ENCODE results near the gene IL17RD.
A peak's percentile ranks its signal among the peaks of the same experiment; 100 is the strongest.
"Not testable (repeated sequence)": the region's sequence is repeated elsewhere in the genome, so short reads cannot be mapped to it uniquely, and the experiment has no call there.

IL17RD gene

GRCh38 chr3:57089043-57089442, 76.1 kb downstream of the IL17RD start:
- no peak for DNase-seq

GRCh38 chr3:57088503-57088902, 76.7 kb downstream of the IL17RD start:
- DNase-seq: no peak

DNA sequence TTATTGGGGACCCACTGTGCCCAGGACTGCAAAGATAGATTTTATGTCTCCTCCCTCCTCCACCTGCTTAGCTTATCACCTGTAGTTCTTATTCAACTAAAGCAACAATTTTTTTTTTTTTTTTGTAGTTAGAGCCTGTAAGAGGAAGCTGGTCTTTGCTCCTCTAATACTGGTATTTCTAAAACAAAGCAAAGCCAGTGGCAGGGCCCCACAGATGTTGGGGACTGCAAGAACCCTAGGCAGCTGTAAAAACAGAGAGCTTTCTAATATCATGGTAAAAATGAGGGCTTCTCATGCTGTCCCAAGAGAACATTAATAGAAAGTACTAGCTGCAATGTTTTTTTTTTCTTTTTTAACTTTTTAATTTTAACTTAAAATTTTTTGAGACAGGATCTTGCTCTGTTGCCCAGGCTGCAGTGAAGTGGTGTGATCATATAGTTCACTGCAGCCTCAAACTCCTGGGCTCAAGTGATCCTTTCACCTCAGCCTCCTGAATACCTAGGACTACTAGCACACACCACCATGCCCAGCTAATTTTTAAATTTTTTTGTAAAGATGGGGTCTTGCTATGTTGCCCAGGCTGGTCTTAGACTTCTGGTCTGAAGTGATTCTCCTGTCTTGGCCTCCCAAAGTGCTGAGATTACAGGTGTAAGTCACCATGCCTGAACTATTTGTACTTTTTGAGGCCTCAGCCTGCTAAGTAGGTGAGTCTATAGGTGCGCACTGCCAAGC, 77.6 kb downstream of the IL17RD start:
- no peak for DNase-seq

- no peak for DNase-seq
Observed at GRCh38 chr3:57086201-57086600, 79.0 kb downstream of the IL17RD start.

- DNase-seq: no peak
Observed at GRCh38 chr3:57085211-57085610, 79.9 kb downstream of the IL17RD start.

GRCh38 chr3:57083266-57083995, 81.7 kb downstream of the IL17RD start:
- DNase-seq: not testable (repeated sequence)

DNA sequence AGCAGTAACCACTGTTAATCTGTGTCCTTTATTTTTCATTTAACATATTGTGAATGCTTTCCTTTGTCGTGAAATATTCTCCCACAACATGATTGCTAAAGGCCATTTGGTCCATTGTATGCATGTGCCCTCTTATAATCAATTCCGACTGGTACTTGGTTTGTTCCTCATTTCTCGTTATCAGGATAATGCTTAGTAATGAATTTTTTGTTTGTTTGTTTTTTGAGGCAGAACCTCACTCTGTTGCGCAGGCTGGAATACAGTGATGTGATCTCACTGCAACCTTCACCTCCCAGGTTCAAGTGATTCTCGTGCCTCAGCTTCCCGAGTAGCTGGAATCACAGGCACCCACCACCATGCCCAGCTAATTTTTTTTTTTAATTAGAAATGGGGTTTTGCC, 82.7 kb downstream of the IL17RD start:
- no peak for DNase-seq

- DNase-seq: no peak
Observed at GRCh38 chr3:57081173-57081572, 84.0 kb downstream of the IL17RD start.

DNA sequence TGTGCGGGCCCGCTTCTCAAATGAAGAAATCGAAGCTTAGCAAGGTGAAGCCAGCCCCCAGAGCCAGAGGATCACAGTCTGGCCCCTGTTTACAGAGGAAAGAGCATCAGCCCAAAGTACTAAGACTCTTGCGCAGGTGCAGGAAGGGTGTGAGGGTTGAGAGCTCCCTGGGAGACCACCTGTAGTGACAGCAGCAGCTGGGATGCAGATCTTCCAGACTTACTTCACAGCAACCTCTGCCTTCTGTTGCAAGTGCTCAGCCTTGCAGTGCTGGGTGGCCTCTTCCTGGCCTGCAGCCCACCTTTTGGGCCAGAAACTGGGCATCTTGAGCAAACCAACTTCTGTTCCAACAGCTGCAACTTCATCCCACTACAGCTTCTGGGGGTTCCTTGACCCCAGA, 85.0 kb downstream of the IL17RD start:
- DNase-seq: no peak

GRCh38 chr3:57079474-57079831, 85.7 kb downstream of the IL17RD start:
- no peak for DNase-seq

- DNase-seq: peak; percentile 16 to 26
Observed at GRCh38 chr3:57078635-57079473, 86.3 kb downstream of the IL17RD start.

- no peak for DNase-seq
Observed at GRCh38 chr3:57078344-57078634, 86.9 kb downstream of the IL17RD start.

- no peak for DNase-seq
Observed at GRCh38 chr3:57077630-57078343, 87.4 kb downstream of the IL17RD start.

GRCh38 chr3:57076422-57076951, 88.7 kb downstream of the IL17RD start:
- DNase-seq: no peak

DNA sequence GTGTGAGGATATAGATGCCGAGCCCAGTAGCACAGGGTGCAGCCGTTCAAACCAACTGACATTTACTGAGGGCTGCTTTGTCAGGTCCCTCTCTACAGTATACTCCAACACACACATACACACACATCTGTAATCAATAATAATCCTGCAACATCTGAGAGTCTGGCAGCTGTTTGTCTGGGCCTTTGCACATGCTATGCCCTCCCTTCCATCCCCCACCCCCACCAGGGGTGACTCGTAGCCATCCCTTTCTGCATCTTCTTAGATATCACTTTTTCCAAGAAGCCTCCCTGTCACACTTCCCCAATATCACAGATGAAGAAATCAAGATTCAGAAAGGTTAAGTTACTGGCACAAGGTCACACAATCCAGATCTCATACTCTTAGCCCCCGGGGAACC, 91.0 kb downstream of the IL17RD start:
- DNase-seq: no peak

GRCh38 chr3:57073628-57074027, 91.5 kb downstream of the IL17RD start:
- no peak for DNase-seq

DNA sequence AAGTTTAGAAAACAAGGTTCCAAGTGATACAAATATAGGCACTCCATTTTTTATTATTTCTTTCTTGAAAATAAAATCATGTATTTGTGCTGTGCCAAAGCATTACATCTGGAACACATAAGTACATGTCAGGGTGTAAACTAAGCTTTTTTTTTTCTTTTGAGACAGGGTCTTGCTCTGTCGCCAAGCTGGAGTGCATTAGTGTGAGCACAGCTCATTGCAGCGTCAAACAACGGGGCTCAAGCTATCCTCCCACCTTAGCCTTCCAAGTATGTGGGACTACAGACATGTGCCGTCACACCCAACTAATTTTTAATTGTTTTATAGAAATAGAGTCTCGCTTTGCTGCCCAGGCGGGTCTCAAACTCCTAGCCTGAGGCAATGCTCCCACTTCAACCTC, 95.7 kb downstream of the IL17RD start:
- DNase-seq: no peak

GRCh38 chr3:57068437-57069089, 96.6 kb downstream of the IL17RD start:
- no peak for DNase-seq

GRCh38 chr3:57066471-57066870, 98.7 kb downstream of the IL17RD start:
- DNase-seq: no peak

DNA sequence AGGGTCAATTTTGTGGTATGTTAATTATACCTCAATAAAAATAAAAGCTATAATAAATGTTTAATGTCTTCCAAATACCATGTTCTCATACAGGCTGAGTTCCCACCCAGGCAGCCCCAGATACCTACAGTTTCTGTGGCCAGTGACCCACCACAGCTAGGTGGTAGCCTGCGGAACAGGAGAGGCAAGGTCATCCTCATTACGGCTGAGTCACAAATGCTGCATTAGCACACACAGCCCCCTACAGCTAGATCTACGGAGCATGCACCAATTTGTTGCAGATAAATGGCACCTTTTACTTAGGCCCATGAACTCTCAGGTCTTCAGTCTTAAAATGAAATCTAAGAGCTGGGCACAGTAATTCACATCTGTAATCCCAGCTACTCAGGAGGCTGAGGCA, 99.6 kb downstream of the IL17RD start:
- DNase-seq: no peak

- no peak for DNase-seq
Observed at GRCh38 chr3:57064572-57064971, 100.6 kb downstream of the IL17RD start.

DNA sequence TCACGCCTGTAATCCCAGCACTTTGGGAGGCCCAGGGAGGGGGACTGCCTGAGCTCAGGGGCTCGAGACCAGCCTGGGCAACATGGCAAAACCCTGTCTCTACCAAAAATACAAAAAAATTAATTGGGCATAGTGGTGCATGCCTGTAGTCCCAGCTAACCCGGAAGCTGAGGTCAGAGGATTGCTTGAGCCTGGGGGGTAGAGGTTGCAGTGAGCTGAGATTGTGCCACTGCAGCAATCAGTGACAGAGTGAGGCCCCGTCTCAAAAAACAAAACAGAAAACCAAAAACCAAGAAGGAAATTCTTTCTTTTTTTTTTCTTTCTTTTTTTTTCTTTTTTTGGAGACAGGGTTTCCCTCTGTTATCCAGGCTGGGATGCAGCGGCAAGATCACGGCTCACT, 101.2 kb downstream of the IL17RD start:
- no peak for DNase-seq
